Ovary (tissue), 3 donors: ENCODE data around the gene YES1.

Experiments used
- EP300 ChIP-seq: sonication (generic); formaldehyde crosslinking; IDR thresholded peaks from one replicate; pipeline ENCODE4 v1.6.1; 2017; ENCODE audit warnings: antibody characterized with exemption
- POLR2A ChIP-seq: fragments of 450-650 bp; IDR thresholded peaks from one replicate; pipeline ENCODE4 v1.6.1; 2017; ENCODE audit warnings: antibody characterized with exemption, mild to moderate bottlenecking, moderate library complexity
- TF ChIP-seq, protein P1 (sequence below), 3 donors: fragments of 450-650 bp in 2 of 3; fragments of 200-600 bp in 1 of 3; IDR thresholded peaks; one replicate each; pipeline versions ENCODE4 v1.5.1 to v1.8.0; 2016 to 2022; ENCODE audit warnings: antibody characterized with exemption in 3 of 3, mild to moderate bottlenecking in 1 of 3
- donor health status: DM: no; HTN: no; CAD: no.

GRCh38 chr18:767084-767882 lies 44.8 kb downstream of the YES1 start:
- TF ChIP-seq POLR2A (no peak), EP300 (no peak)
- TF ChIP-seq, protein P1, sequence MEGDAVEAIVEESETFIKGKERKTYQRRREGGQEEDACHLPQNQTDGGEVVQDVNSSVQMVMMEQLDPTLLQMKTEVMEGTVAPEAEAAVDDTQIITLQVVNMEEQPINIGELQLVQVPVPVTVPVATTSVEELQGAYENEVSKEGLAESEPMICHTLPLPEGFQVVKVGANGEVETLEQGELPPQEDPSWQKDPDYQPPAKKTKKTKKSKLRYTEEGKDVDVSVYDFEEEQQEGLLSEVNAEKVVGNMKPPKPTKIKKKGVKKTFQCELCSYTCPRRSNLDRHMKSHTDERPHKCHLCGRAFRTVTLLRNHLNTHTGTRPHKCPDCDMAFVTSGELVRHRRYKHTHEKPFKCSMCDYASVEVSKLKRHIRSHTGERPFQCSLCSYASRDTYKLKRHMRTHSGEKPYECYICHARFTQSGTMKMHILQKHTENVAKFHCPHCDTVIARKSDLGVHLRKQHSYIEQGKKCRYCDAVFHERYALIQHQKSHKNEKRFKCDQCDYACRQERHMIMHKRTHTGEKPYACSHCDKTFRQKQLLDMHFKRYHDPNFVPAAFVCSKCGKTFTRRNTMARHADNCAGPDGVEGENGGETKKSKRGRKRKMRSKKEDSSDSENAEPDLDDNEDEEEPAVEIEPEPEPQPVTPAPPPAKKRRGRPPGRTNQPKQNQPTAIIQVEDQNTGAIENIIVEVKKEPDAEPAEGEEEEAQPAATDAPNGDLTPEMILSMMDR (IDR thresholded peaks at IDR 0.05): no peak
